ENCODE results near the gene TSHB.

DNA sequence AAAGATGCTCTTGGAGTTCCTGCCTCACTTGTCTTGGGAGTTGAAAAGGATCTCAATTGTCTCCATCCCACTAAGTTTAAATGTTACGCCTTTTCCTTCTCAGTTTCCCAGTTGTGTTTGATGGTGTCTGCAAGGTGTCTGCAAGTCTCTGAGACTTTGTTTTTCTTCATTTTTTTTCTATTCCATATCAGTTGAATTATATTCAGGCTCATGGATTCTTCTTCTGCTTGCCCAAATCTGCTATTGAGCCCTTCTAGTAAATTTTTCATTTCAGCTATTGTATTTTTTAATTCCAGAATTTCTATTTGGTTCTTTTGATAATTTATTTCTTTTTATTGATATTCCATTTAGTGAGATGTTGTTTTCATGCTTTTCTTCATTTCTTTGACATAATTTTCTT, 47.4 kb upstream of the TSHB start:
- TF ChIP-seq POLR2A (IDR thresholded peaks at IDR 0.05; ENCODE audit: extremely low read depth, insufficient read length) (no peak), CTCF (IDR thresholded peaks at IDR 0.05; ENCODE audit: low read depth, low read length) (no peak), MYC (IDR thresholded peaks at IDR 0.05; ENCODE audit: low read depth, low read length) (no peak)
- TF ChIP-seq, protein P1, sequence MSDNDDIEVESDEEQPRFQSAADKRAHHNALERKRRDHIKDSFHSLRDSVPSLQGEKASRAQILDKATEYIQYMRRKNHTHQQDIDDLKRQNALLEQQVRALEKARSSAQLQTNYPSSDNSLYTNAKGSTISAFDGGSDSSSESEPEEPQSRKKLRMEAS (IDR thresholded peaks at IDR 0.05; ENCODE audit: low read depth, low read length), result no peak

All from NB4 (cell line).